HG02943 (cell line): ENCODE measurements around the gene MSN.
"Not testable (repeated sequence)": the region's sequence is repeated elsewhere in the genome, so short reads cannot be mapped to it uniquely, and the experiment has no call there.

Experiments
- ATAC-seq: cut with Tn5 transposase; IDR thresholded peaks from one replicate; pipeline ENCODE4 v1.9.1; 2021; ENCODE audit warnings: mild to moderate bottlenecking, low read depth, moderate library complexity; ENCODE audit not compliant: unreplicated experiment

MSN gene

DNA sequence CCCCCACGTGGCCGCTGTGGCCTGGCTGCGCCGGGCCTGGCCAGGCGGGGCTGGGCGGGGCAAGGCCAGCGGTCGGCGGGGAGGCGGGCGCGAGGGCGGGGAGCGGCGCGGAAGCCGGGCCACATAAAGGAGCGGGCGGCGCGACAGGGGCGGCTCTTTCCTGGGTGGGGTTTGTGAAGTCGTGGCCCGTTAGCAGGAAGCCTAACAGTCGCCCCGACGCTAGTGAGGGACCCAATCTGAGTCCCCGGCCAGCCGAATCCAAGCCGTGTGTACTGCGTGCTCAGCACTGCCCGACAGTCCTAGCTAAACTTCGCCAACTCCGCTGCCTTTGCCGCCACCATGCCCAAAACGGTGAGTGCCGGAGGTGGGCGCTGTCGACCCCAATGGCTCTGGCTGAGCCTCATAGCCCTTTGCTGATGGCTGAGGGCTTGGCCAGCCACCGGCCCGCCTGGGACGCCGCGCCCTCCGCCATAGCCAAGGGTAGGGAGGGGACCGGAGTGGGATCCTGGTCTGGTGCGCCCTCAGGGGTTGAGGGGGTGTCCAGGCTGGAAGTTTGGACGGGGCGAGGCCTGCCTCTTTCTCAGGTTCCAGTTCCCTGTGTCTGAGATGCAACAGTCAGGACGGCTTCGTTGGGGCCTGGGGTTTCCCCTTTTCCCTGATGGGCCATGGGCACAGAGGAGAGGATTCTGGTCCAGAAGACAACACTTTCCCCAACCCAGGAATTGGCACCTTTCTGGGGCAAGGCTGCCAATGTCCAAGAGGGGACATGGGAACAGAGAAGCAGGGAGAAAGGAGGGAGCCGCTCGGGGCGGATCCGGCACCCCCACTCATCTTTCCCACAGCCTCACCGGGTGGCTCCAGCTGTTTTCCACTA lies at the start of gene MSN:
Gene MSN, plus strand, starts transcription at position 152 of the 874 bp plus-strand sequence. Its CDS starts 188 bp downstream, at position 340.
- ATAC-seq: peak; percentile 71

DNA sequence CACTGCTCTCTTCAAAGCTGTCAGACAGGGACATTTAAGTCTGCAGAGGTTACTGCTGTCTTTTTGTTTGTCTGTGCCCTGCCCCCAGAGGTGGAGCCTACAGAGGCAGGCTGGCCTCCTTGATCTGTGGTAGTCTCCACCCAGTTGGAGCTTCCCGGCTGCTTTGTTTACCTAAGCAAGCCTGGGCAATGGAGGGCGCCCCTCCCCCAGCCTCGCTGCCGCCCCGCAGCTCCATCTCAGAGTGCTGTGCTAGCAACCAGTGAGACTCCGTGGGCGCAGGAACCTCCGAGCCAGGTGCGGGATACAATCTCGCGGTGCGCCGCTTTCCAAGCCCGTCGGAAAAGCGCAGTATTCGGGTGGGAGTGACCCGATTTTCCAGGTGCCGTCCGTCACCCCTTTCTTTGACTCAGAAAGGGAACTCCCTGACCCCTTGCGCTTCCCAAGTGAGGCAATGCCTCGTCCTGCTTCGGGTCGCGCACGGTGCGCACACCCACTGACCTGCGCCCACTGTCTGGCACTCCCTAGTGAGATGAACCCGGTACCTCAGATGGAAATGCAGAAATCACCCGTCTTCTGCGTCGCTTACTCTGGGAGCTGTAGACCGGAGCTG lies 47.3 kb upstream of the MSN start:
- not testable (repeated sequence) for ATAC-seq

DNA sequence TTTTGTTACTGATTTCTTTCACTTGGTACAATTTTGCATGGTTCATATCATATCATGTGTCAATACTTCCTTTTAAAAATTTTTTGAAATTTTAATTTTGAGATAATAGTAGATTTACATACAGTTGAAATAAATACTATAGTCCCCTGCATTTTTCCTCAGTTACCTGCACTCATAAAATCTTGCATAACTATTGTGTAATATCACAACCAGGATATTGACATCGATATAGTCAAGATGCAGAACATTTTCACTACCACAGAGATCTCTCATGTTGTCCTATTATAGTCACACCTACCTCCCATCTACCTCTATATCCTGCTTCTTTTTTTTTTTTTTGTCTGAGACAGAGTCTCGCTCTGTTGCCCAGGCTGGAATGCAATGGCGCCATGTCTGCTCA lies 36.7 kb upstream of the MSN start:
- no peak for ATAC-seq

DNA sequence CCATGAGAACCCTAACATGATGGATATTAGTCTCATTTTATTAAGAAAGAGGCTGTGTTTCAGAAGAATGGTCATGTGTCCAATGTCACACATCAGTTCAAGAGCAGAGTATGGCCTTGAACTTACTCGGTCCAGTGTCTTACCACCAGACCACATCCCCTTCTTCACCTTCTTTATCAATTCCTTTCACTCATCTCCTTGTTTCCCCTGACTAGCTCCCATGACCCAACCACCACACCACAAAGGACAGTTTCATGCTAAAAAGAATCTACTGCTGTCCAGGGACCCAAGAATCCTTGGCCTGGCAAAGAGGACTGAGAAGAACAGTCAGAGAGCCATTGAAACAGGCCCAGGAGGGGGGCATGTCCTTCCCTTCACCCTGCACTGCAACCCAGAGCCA lies 33.6 kb upstream of the MSN start:
- no peak for ATAC-seq

DNA sequence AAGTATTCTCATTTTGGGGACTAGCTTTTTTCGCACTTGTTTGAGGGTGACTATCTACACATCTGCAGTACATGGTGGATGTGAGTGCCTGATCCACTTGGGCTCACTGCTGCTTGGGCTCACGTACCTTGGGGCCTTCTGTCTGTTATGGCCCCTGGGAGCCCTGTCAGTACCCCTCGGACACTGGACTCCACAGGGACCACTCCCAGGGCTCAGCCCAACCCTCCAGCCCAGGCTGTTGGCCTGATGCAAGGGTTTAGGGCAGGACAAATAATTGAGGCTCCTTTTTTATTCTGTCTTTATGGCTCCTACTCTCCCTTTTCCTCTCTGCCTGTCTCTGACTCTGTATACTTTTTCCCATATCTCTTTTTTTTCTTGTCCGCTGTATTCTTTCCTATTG lies 32.7 kb upstream of the MSN start:
- ATAC-seq: no peak

DNA sequence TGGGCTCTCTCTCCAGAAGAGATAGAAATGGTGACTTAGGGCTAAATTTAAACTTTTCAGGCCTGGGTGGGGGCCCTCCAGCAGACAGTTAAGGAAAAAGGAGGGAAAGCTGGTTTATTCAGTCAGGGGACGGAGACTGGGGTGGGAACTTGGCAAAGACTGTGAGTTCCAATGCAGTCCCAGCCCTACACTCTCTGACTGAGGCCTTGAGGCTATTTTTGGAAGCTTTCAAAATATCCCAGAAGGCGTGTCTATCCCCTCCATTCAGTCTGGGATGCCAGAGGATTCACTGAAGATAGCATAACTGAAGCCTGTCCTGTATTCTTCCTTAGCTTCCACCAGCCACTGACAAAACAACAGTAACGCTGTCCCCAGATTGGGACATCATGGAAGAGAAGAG lies 32.1 kb upstream of the MSN start:
- ATAC-seq: no peak

DNA sequence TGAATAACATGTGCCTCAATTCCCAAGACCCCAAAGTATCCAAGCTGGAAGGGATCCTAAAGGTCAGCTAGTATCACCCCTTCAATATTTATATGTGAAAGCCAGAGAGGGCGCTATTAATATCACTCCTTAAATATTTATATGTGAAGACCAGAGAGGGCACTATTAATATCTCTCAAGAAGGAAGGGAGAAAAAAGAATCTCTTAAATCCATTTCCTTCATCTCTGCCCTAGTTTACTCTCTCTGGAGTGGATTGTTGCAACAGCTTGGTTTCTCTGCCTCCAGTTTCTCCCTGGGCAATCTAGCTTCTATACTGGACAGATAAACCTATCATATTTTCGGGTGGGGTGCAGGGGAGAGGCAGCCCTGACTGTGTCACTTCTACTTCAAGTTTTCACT lies 31.6 kb upstream of the MSN start:
- ATAC-seq: no peak

DNA sequence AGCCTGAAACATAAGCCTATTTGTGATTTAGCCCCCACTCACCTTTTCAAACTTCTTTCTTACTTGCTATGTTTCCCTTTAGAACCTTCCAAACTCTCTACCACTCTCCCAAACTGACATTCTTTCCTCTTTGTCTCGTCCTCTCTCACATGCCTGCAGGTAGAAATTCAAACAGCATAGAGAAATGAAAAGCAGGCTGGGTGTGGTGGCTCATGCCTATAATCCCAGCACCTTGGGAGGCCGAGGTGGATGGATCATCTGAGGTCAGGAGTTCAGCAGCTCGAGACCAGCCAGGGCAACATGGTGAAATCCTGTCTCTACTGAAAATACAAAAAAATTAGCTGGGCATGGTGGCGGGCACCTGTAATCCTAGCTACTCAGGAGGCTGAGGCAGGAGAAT lies 31.2 kb upstream of the MSN start:
- not testable (repeated sequence) for ATAC-seq

DNA sequence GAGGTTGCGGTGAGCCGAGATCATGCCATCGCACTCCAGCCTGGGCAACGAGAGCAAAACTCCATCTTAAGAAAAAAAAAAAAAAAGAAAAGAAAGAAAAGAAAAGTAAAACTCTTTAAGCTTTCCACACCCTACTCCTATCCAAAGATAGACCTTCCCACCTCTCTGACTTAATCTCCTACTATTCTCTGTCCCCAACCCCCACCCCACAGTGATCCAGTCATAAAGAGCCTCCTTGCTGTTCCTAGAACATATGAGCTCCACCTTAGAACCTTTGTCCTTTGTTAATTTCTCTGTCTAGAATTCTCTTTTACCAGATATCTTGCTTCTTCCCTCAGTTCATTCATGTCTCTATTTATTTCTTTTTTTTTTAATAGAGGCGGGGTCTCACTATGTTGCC lies 30.1 kb upstream of the MSN start:
- no peak for ATAC-seq

DNA sequence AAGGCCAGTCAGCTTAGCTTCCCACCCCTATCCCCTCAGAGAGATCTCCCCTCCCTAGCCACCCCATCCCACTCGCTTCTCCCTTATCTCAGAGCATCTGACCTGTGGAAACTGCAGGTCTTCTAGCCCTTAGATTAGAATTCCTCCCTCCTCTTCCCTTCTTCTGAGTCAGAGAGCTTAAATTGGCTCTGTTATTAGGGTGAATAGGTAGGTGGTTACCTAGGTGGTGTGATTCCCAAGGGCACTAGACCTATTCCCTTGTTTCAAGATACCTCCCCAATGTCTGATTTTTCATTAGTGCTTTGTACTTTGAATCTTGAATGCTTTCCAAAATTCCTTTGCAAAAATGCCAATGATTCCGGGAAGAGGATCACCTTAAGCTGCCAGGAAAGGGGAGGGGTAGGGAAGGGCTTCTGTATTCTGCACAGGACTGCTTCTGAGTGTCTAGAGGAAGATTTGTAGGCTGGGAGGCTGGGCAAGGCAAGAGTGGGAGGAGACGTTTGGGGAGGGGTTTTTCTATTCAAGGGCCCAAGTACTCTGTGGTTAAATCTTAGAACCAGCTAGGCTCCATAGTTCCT lies 24.5 kb upstream of the MSN start:
- no peak for ATAC-seq

DNA sequence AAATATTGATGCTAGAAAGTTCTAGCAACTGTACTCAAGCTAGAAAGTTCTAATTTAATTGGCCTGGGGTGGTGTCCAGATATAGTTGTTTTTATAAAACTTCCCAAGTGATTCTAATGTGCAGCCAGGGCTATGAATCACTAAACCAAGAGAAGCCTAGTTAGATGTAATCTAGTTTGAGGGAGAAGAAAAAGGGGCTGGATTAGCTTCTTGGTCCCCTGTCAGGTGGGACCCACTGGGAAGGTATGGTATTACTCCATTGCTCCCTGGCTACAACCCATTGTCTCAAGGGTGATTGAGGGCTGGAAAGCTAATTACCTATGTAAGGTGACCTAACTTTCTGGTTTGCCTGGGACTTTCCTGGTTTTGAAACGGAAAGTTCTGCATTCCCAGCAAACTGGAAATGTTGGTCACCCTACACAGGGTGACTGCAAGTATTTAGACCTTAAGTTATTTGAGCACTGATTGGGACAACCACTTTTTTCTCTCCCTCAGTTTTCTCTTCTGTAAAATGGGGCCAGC lies 23.9 kb upstream of the MSN start:
- no peak for ATAC-seq

DNA sequence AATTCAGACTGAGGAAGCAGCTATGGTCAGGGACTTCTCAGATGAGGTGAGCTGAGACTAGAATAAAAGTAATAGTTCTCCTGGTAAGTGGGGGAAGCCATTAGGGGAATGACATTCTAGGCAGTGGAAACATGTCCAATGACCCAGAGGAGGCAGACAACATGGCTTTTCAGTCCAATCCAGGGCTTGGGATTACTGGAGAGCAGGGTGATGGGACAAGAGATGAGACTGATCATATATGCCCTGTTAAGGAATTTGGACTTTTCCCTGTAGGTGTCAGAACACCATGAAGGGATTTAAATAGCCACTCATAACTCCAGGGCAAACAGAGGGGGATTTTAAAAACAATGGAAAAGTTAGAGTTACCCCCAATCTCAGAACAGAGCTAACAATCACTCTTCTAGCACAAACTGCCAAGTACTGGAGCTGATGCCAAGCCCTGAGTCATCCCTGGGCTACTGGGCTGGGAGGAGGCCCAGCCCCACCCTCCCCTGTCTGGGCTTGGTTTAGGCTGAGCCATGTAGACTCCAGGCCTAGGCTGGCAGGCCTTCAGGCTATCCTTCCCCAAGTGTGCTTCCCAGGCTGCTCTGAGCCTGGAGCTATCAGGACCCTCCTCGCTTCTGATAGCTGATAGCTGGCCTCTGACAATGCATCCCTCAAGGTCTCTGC lies 22.7 kb upstream of the MSN start:
- ATAC-seq: no peak

DNA sequence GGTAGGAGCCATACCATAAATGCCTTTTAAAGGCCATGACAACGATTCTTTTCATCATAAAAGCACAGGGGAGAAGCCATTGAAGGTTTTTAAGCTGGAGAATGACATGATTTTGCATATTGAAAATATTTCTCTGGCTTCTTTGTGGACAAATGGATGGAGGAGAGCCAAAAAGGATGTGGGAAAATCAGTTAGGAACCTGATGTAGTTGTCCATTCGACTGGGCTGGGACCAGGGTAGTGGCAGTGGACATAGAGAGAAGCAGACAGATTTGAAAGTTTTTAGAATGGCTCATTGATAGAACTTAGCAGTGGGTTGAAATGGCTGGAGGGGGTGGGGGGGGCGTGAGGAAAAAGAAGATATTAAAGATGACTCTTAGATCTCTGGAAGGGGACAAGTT lies 19.7 kb upstream of the MSN start:
- ATAC-seq: no peak

DNA sequence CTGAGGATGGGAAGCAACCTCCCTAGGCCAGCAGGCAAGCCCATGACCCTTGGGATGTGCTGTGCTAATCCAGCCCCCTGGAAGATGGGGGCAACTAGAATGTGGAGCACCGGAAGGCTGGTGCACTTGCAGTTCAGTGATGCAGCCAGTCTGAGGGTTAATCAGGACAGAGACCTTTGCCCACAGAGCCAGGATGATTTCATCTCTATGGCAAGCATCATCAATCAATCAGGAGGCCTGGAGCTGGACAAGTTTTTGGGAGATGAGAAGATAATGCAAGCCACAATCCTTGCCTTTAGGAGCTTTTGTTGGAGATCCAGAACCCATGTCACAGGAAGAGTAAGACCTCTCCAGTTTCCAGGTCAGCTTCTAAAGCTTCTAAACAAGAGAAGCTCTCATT lies 15.4 kb upstream of the MSN start:
- no peak for ATAC-seq

DNA sequence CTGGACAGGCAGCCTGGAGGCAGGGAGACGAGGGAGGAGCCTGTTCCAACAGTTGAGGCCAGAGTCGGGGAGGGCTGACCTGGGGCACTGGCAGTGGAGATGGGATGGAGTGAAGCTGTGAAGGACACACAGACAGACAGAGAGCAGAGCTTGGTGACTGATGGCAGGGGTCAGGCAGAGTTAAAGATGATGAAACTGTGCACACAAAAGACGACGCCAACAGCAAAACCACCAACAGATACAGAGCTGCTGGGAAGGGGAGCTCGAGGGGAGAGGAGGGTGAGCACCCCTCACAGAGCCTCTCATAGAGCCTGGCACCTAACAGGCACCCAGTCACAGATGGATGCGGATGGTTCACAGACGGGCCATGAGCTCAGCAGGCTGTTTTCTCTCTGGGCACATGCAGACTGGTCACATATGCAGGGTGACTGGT lies 10.4 kb upstream of the MSN start:
- not testable (repeated sequence) for ATAC-seq

DNA sequence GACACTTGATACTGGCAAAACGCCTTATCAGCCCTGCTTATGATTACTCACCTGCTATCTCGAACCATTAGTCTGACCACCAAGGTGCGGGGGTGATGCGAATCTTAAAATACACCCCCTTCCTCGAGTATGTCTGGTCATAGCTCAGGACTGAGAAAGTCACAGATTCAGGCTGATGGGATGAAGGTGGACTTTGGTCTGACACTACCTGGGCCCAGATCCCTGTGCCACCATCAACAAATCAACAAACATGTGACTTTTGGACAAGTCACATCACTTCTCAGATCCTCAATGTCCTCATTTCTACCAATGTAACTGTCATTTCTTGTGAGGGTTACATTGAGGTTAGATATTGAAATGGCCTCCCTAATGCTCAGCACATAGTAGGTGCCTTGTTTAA lies 9.8 kb upstream of the MSN start:
- ATAC-seq: no peak

DNA sequence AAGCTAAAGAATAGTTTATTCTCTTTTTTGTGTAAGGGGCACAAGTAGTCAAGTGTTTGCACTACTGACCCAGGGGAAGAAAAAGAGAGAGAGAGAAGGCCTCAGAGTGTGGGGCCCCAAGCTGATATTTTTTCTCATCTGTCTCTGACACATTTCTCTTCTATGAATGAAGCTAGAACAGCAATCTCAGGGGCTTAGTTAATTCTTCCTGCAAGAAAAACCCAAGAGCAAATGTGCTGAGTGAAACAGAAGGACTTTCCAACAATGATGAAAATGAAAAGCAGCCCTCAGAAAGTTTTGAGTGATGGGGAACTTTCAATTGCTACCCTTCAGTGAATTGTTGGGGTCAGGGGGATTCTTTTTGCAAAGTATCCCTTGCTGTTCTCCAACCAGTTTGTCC lies 9.2 kb upstream of the MSN start:
- ATAC-seq: no peak

DNA sequence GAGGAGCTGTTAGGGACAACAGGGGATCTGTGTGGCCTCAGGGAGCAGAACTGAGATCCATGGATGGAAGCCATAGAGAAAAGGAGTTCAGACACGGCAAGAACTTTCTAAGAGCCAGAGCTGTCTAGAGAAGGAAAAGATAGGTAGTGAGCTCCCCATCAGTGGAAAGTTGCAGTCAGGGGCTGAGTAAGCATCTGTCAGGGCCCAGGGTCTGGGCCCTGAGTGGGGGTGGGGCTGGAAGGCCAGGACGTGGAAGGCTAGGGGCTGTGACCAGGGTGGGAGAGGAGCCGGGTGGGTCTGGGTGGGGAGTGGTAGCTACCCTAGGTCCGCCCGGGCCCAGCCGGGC lies 324 bp upstream of the MSN start:
- ATAC-seq: peak; percentile 33

DNA sequence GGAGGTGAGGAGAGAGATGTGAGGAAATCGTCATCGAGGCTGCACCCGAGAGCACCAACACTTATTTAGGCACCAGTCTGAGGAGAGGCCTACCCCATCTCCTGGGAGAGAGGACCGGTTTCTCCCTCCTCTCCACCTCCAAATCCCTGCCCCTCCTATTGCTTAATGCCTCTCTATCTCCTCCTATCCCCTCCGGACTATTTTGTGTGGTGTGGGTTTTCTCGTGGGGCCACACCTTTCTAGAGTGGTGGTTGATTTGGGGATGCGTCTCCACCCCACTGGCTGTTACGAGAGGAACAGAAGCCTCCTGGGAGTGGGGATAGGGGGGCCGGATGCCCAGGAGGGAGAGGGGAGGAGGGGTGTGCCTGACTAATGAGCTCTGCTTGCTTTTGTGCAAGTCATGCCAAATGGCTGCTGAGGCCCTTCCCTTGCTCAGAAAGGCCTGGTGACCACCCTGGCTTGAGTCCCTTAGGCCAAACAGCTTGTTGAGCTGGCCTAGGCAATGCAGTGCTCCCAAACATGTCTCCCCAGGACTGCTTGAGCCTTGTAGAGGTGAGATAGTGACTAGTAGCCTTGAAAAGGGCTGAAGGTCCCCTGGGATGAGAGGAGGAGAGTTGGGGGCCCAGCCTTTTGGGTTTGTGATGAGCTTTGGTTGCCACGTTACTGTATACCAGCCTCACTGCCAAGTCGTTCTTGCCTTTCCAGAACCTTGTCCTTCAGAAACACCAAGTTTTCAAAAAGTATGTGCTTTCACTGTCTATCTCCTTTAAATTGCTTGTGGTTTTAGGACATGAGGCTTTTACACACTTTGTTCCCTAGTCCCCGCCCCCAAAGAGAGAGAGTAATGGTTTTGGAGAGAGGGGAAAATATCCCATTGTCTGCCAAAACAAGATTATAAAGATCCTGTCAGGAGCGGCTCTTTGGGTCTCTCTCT lies 1.2 kb downstream of the MSN start:
- ATAC-seq: no peak

DNA sequence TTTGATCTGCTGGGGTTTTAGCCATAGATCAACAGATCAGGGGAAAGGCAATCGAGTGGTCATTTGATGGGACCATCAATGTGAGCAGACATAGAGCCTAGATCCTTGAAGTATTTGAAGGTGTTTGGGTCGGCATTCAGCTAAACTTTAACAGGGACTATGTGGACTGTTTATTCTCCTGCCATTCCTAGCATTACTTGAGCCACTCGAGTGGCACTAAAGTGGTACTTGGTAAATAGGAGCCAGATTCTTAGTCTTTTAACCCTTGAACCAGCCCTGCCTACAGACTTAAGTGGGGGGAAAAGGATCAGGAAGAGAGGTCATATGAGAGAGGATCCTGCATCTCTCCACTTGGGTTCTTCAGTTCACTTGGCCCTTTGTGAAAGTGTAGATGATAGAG lies 3.8 kb downstream of the MSN start:
- no peak for ATAC-seq
